A673 (cell line): ENCODE data around the gene F3. TPM values are rescaled to one million over a fixed set of nuclear protein-coding genes. Genes with fewer than 3 reads are reported as not detected.

Source experiments
- BruUV-seq: library from RNA; stranded (reverse); fragments of 400-500 nt; replicated peaks from 2 replicates; lab custom pipeline; 2021; lab: Mats Ljungman, UMichigan
- CTCF ChIA-PET: fragments of 300-600 bp; sonication (Branson Sonifier 250); formaldehyde crosslinking; loops from one replicate; lab custom pipeline; 2022; ENCODE audit warnings: antibody characterized with exemption; lab: Charles Lee
- POLR2A ChIA-PET: fragments of 300-600 bp; sonication (Branson Sonifier 250); formaldehyde crosslinking; loops from one replicate; lab custom pipeline; 2022; ENCODE audit warnings: antibody characterized with exemption; ENCODE audit not compliant: low non-redundant PET; lab: Charles Lee
- DNase-seq: peaks from one replicate; pipeline ENCODE4 v3.0.0-alpha.2; 2015; ENCODE audit warnings: low spot score
- H3K27ac ChIP-seq: fragments of 200-600 bp; sonication (generic); 2 replicates; pipeline ENCODE4 v1.5.1; 2016; ENCODE audit warnings: mixed run types, low read depth, mild to moderate bottlenecking, mixed read lengths, antibody characterized with exemption, low read length; ENCODE audit not compliant: poor library complexity, severe bottlenecking
- H3K27me3 ChIP-seq: fragments of 200-600 bp; sonication (generic); replicated peaks from 2 replicates; pipeline ENCODE4 v1.6.1; 2017; ENCODE audit warnings: mixed run types, low read depth, mild to moderate bottlenecking, mixed read lengths, antibody characterized with exemption, low read length; ENCODE audit not compliant: insufficient read depth, poor library complexity
- H3K36me3 ChIP-seq: fragments of 200-600 bp; sonication (generic); 2 replicates; pipeline ENCODE4 v1.6.1; 2016; ENCODE audit warnings: mixed run types, mild to moderate bottlenecking, mixed read lengths, antibody characterized with exemption, low read length; ENCODE audit not compliant: insufficient read depth, poor library complexity, severe bottlenecking
- H3K4me1 ChIP-seq: fragments of 200-600 bp; sonication (generic); 2 replicates; pipeline ENCODE4 v1.6.1; 2017; ENCODE audit warnings: mixed run types, mild to moderate bottlenecking, mixed read lengths, antibody characterized with exemption, low read length; ENCODE audit not compliant: insufficient read depth, poor library complexity, severe bottlenecking
- H3K4me3 ChIP-seq: fragments of 200-600 bp; sonication (generic); 2 replicates; pipeline ENCODE4 v1.5.1; 2016; ENCODE audit warnings: low read depth, mixed run types, mild to moderate bottlenecking, mixed read lengths, low read length; ENCODE audit not compliant: poor library complexity, severe bottlenecking
- H3K9me3 ChIP-seq: fragments of 200-600 bp; sonication (generic); 2 replicates; pipeline ENCODE4 v1.6.1; 2016; ENCODE audit warnings: mixed run types, low read depth, mild to moderate bottlenecking, mixed read lengths, antibody characterized with exemption, low read length; ENCODE audit not compliant: poor library complexity, severe bottlenecking
- EZH2 ChIP-seq: fragments of 200-600 bp; sonication (generic); IDR thresholded peaks from 2 replicates; pipeline ENCODE4 v1.6.1; 2017; ENCODE audit warnings: borderline replicate concordance, low read depth, mild to moderate bottlenecking, mixed read lengths, antibody characterized with exemption, low read length; ENCODE audit not compliant: poor library complexity, severe bottlenecking
- intact Hi-C: fragments of 100-400 bp; cut with micrococcal nuclease; formaldehyde crosslinking; loops from one replicate; pipeline ENCODE4 v1.10.0; 2022; ENCODE audit not compliant: unreplicated experiment
- total RNA-seq: library from RNA; stranded (reverse); gene quantifications from 2 replicates; pipeline ENCODE4 v1.2.3, GENCODE V29; 2021
- TF ChIP-seq, protein P1 (sequence below): fragments of 300-800, 200-600 bp; sonication (generic); conservative IDR thresholded peaks from 2 replicates; pipeline ENCODE4 v1.5.1; 2017; ENCODE audit warnings: low read depth, mild to moderate bottlenecking, antibody characterized with exemption, low read length, moderate library complexity, mixed read lengths

Gene F3
- total RNA-seq, 1 experiment from 2014 or later = 5.6 TPM

DNA sequence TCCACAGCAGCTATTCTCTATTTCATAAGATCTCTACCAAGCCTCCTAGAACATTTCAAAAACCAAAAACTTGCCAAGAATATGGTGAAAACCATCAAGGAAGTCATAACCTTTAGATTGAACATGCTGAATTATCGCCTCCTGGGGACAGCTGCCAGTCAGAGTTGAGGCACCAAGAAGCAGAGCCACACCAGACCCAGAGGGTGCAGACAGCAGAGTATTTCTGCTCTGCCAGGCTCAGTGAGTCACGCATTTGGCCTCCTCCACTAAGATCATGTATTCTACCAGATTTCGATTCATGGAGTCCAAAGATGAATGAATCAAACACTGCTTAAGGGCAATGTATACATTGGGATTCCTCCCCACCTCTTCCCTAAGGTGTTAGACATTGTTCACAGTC, 2.1 kb downstream of the F3 start:
- no peak overlapping the region for H3K4me3 ChIP-seq
- no peak overlapping the region for H3K27ac ChIP-seq
- H3K4me1 ChIP-seq = peaks cover 4% of the 10 kb centered on the region
- no peak for TF ChIP-seq EZH2
- TF ChIP-seq, protein P1, sequence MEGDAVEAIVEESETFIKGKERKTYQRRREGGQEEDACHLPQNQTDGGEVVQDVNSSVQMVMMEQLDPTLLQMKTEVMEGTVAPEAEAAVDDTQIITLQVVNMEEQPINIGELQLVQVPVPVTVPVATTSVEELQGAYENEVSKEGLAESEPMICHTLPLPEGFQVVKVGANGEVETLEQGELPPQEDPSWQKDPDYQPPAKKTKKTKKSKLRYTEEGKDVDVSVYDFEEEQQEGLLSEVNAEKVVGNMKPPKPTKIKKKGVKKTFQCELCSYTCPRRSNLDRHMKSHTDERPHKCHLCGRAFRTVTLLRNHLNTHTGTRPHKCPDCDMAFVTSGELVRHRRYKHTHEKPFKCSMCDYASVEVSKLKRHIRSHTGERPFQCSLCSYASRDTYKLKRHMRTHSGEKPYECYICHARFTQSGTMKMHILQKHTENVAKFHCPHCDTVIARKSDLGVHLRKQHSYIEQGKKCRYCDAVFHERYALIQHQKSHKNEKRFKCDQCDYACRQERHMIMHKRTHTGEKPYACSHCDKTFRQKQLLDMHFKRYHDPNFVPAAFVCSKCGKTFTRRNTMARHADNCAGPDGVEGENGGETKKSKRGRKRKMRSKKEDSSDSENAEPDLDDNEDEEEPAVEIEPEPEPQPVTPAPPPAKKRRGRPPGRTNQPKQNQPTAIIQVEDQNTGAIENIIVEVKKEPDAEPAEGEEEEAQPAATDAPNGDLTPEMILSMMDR = no peak
- ChIA-PET POLR2A (interaction anchor here (0.6 kb wide), 1 partner anchor 10 kb away, joined by 3 read pairs; no protein-coding TSS in a partner anchor), CTCF (interaction anchor here (0.5 kb wide), 1 partner anchor 541 kb away, joined by 3 read pairs; no protein-coding TSS in a partner anchor)
- peaks cover 9% of the 10 kb centered on the region for H3K36me3 ChIP-seq
- no peaks in the 10 kb centered on the region for H3K27me3 ChIP-seq
- DNase-seq = peak; percentile 12
- no TSS peak for BruUV-seq
- H3K9me3 ChIP-seq = no peaks in the 10 kb centered on the region
- intact Hi-C loops = no loop called here

DNA sequence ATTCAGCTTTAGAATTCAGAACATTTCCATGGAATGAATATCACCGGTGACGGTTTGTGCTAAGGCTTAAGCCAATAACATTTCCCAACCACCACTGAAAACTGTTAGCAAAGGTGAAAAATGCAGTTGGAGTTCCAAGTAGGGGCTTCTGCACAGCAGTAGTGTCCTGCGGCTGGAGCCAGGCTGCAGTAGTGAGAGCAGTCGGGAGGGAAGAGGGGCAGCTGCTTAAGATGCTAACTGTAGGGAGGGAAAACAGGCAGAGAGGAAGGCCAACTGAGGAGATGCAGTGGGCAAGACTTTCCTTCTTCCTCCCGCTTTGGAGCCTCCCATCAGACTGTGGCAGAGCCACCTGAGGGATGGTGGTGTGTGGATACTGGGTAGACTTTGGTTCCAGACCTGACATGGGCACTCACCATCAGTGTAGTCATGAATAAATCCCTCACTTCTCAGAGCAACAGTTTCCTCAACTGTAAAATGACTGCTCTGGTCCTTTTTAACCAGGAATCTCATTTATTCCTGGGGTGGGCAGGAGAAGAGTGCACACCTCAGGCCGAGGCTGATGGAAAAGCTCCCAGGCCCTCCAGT, 3.2 kb downstream of the F3 start:
- TF ChIP-seq, protein P1 = no peak
- TF ChIP-seq EZH2 = no peak
- ChIA-PET POLR2A (no interaction called here), CTCF (no interaction called here)
- no peaks in the 10 kb centered on the region for H3K27me3 ChIP-seq
- intact Hi-C loops = no loop called here
- H3K4me1 ChIP-seq = peaks cover 4% of the 10 kb centered on the region
- no peak overlapping the region for H3K27ac ChIP-seq
- DNase-seq = no peak
- peaks cover 9% of the 10 kb centered on the region for H3K36me3 ChIP-seq
- H3K4me3 ChIP-seq = no peak overlapping the region
- no TSS peak for BruUV-seq
- no peaks in the 10 kb centered on the region for H3K9me3 ChIP-seq

DNA sequence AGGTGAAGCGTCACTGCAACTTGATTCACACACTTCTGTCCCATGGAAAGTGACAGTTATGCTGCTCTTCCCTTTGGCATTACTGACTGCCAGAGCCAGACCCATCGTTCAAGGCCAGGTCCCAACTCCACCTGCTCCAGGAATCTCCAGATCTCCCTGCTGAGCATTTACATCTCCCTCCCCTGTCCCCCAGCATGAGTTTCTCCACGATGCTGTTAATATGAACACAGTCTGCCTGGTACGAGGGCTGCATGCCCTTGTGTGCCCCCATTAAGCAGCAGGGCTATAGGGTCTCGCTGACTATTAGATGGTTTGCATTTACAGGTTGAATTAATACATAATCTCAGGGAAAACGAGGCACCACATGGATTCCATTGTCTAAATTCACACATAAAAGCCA, 4.3 kb downstream of the F3 start:
- ChIA-PET CTCF (no interaction called here), POLR2A (no interaction called here)
- no peak overlapping the region for H3K4me3 ChIP-seq
- H3K9me3 ChIP-seq = no peaks in the 10 kb centered on the region
- no peak for DNase-seq
- BruUV-seq = no TSS peak
- H3K27me3 ChIP-seq = no peaks in the 10 kb centered on the region
- intact Hi-C loops = no loop called here
- peaks cover 9% of the 10 kb centered on the region for H3K36me3 ChIP-seq
- no peak overlapping the region for H3K27ac ChIP-seq
- H3K4me1 ChIP-seq = no peaks in the 10 kb centered on the region
- no peak for TF ChIP-seq EZH2
- TF ChIP-seq, protein P1 = no peak
